Testis (tissue), 3 donors: ENCODE measurements around the gene TIMM17A. TPM values are rescaled to one million over a fixed set of nuclear protein-coding genes. Genes with fewer than 3 reads are reported as not detected.
"Not testable (repeated sequence)": the region's sequence is repeated elsewhere in the genome, so short reads cannot be mapped to it uniquely, and the experiment has no call there.

ENCODE experiments used
- DNase-seq: peaks from one replicate; pipeline ENCODE4 v3.0.0-alpha.2; 2019
- H3K27ac ChIP-seq, 2 donors: fragments of 200-600 bp; sonication (generic); one replicate each; pipeline ENCODE4 v1.5.1; 2019
- H3K27me3 ChIP-seq: fragments of 200-600 bp; sonication (generic); one replicate; pipeline ENCODE4 v1.5.1; 2019
- H3K36me3 ChIP-seq: fragments of 200-600 bp; sonication (generic); one replicate; pipeline ENCODE4 v1.5.1; 2017; ENCODE audit warnings: low read depth; ENCODE audit errors: missing control alignments
- H3K4me1 ChIP-seq: fragments of 200-600 bp; sonication (generic); one replicate; pipeline ENCODE4 v1.5.1; 2019
- H3K4me3 ChIP-seq, 2 donors: fragments of 200-600 bp; sonication (generic); one replicate each; pipeline ENCODE4 v1.5.1; 2017 to 2019
- H3K9me3 ChIP-seq: fragments of 200-600 bp; sonication (generic); one replicate; pipeline ENCODE4 v1.5.1; 2017
- POLR2A ChIP-seq: fragments of 450-650 bp; IDR thresholded peaks from one replicate; pipeline ENCODE4 v1.6.1; 2017; ENCODE audit warnings: antibody characterized with exemption, mild to moderate bottlenecking, moderate library complexity
- WGBS, 2 donors: methylation state at CpG; one replicate each; pipeline ENCODE4 v1.1.5; 2018; 5-methylcytosine and 5-hydroxymethylcytosine counted together
- intact Hi-C: fragments of 100-400 bp; cut with DNase I; formaldehyde crosslinking; loops from one replicate; pipeline ENCODE4 v1.15.1; 2023; ENCODE audit warnings: low total_unique reads
- microRNA-seq, 2 donors: library from miRNA; unstranded; fragments of <30 nt; microRNA quantifications; one replicate each; pipeline ENCODE4, GENCODE V29; 2016; ENCODE audit warnings: borderline number of aligned reads in 2 of 2, borderline replicate concordance in 1 of 2
- polyA plus RNA-seq: library from polyadenylated mRNA; stranded (reverse); fragments of 350-450 nt; fragmentation: Illumina TruSeq; extraction: RNeasy Lipid Tissue Mini Kit (QIAGEN cat#74804); gene quantifications from one replicate; pipeline ENCODE4 v1.2.3, GENCODE V29; 2014; ENCODE audit warnings: low read depth, low replicate concordance; ENCODE audit not compliant: insufficient read depth
- small RNA-seq, 2 donors: library from RNA; depleted of rRNA; stranded (forward); fragments of <200 nt; gene quantifications; one replicate each; pipeline ENCODE3, GENCODE V24; 2016
- total RNA-seq, 2 donors: library from RNA; depleted of rRNA; stranded (reverse); fragments of >200 nt; gene quantifications; one replicate each; pipeline ENCODE4 v1.2.3, GENCODE V29; 2016
- TF ChIP-seq, protein P1 (sequence below), 3 experiments: fragments of 450-650 bp in 2 of 3; fragments of 200-600 bp in 1 of 3; sonication (generic) in 1 of 3; IDR thresholded peaks; one replicate each; pipeline ENCODE4 v1.5.1; 2016 to 2019; ENCODE audit warnings: antibody characterized with exemption in 3 of 3, mild to moderate bottlenecking in 2 of 3, moderate library complexity in 1 of 3

TIMM17A gene
- total and polyA plus RNA-seq, 3 donors from 2014 or later: 22.7 to 42.5 (median 24.7) TPM

GRCh38 chr1:202018468-202019234 lies 63.3 kb downstream of the TIMM17A start:
- H3K4me3 ChIP-seq: no peak overlapping the region
- intact Hi-C loops: no loop called here
- WGBS, 2 donors: 70 to 87% methylated on average over 13 to 19 of the region's 19 CpGs
- DNase-seq: no peak
- H3K9me3 ChIP-seq: no peaks in the 10 kb centered on the region
- H3K27ac ChIP-seq: no peak overlapping the region
- H3K4me1 ChIP-seq: no peaks in the 10 kb centered on the region
- no peaks in the 10 kb centered on the region for H3K36me3 ChIP-seq
- no peaks in the 10 kb centered on the region for H3K27me3 ChIP-seq
- TF ChIP-seq, protein P1, sequence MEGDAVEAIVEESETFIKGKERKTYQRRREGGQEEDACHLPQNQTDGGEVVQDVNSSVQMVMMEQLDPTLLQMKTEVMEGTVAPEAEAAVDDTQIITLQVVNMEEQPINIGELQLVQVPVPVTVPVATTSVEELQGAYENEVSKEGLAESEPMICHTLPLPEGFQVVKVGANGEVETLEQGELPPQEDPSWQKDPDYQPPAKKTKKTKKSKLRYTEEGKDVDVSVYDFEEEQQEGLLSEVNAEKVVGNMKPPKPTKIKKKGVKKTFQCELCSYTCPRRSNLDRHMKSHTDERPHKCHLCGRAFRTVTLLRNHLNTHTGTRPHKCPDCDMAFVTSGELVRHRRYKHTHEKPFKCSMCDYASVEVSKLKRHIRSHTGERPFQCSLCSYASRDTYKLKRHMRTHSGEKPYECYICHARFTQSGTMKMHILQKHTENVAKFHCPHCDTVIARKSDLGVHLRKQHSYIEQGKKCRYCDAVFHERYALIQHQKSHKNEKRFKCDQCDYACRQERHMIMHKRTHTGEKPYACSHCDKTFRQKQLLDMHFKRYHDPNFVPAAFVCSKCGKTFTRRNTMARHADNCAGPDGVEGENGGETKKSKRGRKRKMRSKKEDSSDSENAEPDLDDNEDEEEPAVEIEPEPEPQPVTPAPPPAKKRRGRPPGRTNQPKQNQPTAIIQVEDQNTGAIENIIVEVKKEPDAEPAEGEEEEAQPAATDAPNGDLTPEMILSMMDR (IDR thresholded peaks at IDR 0.05): no peak
- TF ChIP-seq POLR2A: no peak

DNA sequence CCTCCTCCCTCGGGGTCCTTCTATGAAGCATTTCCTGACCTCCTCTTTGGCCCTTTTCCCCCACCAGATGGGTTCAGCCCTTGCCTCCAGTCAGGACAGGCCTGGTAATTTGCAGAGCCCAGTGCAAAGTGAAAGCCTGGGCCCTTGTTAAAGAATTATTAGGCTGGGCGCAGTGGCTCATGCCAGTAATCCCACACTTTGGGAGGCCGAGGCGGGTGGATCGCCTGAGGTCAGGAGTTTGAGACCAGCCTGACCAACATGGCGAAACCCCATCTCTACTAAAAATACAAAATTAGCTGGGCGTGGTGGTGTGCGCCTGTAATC lies 63.9 kb downstream of the TIMM17A start:
- H3K4me3 ChIP-seq, intact Hi-C loops, H3K27ac ChIP-seq, H3K27me3 ChIP-seq, H3K36me3 ChIP-seq, H3K4me1 ChIP-seq, DNase-seq, H3K9me3 ChIP-seq: not testable (repeated sequence)
- WGBS, 2 donors: 90 to 94% methylated on average over 8 of the region's 8 CpGs

Small RNA genes lying within 50 kb of the gene (microRNA-seq; reads per million reads assigned to microRNA genes)
- 0 to 0.70 reads per million in 2 donors for gene MIR6740

Small RNA genes lying within 50 kb of the gene (small RNA-seq; reads per million reads assigned to genes)
- gene MIR6740 (0 reads per million in 2 donors), gene RF00156 (0 reads per million in 2 donors)

Other genes with a start within 250 kb of the TIMM17A start
- gene IPO9, start 126.3 kb upstream of the TIMM17A start, total RNA-seq: 10 to 100 TPM; 29.4 to 30.5 TPM
- gene IPO9, start 126.3 kb upstream of the TIMM17A start, polyA plus RNA-seq: 33.0 TPM
- gene SHISA4, start 66.6 kb upstream of the TIMM17A start, total RNA-seq: 10 to 100 TPM; 45.5 to 48.0 TPM
- 32.6 TPM for gene SHISA4, start 66.6 kb upstream of the TIMM17A start, polyA plus RNA-seq
- gene LMOD1, start 9.0 kb upstream of the TIMM17A start, total RNA-seq: 10 to 100 TPM; 31.4 to 46.3 TPM
- gene LMOD1, start 9.0 kb upstream of the TIMM17A start, polyA plus RNA-seq: 39.4 TPM
- 10 to 100 TPM; 55.4 to 58.1 TPM for gene RNPEP, start 27.1 kb downstream of the TIMM17A start, total RNA-seq
- 60.4 TPM for gene RNPEP, start 27.1 kb downstream of the TIMM17A start, polyA plus RNA-seq
- gene ELF3, start 55.1 kb downstream of the TIMM17A start, total RNA-seq: under 1 TPM; 0.43 to 0.79 TPM
- 3.3 TPM for gene ELF3, start 55.1 kb downstream of the TIMM17A start, polyA plus RNA-seq
- gene GPR37L1, start 167.4 kb downstream of the TIMM17A start, total RNA-seq: 1 to 10 TPM in 1 of 2 donors, under 1 TPM in 1; 0.56 to 1.6 TPM
- gene GPR37L1, start 167.4 kb downstream of the TIMM17A start, polyA plus RNA-seq: 0.42 TPM
- gene ARL8A, start 189.2 kb downstream of the TIMM17A start, total RNA-seq: 10 to 100 TPM; 63.9 to 80.8 TPM
- 46.9 TPM for gene ARL8A, start 189.2 kb downstream of the TIMM17A start, polyA plus RNA-seq
- 100 to 1,000 TPM in 1 of 2 donors, 10 to 100 TPM in 1; 84.1 to 119 TPM for gene PTPN7, start 205.1 kb downstream of the TIMM17A start, total RNA-seq
- gene PTPN7, start 205.1 kb downstream of the TIMM17A start, polyA plus RNA-seq: 43.0 TPM
- gene LGR6, start 238.3 kb downstream of the TIMM17A start, total RNA-seq: 1 to 10 TPM; 8.1 to 8.3 TPM
- gene LGR6, start 238.3 kb downstream of the TIMM17A start, polyA plus RNA-seq: 18.4 TPM